ENCODE measurements around the gene FLNA. TPM values are rescaled to one million over a fixed set of nuclear protein-coding genes. Genes with fewer than 3 reads are reported as not detected.
"Not testable (repeated sequence)": the region's sequence is repeated elsewhere in the genome, so short reads cannot be mapped to it uniquely, and the experiment has no call there.

The FLNA gene
- total RNA-seq, 1 donor: 1,365 TPM

DNA sequence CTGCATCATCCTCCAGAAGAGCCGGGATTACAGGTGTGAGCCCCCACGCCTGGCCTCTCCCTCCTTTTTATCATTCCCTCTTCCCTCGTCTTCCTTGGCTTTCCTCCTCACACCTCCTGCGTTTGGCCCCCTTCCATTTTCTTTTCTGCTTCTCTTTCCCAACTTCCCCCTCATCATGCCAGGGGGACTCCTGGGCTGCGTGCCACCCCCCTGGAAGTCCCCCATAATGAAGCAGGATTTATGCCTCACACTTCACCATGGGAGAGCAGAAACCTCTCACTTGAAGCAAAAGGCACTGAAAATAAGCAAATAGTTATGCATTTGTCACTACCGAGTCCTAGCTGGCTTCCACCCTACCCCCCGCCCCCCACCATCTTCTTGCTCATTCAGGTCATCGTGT is 71.0 kb downstream of the FLNA start:
- H3K4me3 ChIP-seq (ENCODE audit: low read depth, low read length): no peak overlapping the region
- DNase-seq (ENCODE audit: low read depth): no peak
- TF ChIP-seq, protein P1, sequence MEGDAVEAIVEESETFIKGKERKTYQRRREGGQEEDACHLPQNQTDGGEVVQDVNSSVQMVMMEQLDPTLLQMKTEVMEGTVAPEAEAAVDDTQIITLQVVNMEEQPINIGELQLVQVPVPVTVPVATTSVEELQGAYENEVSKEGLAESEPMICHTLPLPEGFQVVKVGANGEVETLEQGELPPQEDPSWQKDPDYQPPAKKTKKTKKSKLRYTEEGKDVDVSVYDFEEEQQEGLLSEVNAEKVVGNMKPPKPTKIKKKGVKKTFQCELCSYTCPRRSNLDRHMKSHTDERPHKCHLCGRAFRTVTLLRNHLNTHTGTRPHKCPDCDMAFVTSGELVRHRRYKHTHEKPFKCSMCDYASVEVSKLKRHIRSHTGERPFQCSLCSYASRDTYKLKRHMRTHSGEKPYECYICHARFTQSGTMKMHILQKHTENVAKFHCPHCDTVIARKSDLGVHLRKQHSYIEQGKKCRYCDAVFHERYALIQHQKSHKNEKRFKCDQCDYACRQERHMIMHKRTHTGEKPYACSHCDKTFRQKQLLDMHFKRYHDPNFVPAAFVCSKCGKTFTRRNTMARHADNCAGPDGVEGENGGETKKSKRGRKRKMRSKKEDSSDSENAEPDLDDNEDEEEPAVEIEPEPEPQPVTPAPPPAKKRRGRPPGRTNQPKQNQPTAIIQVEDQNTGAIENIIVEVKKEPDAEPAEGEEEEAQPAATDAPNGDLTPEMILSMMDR (IDR thresholded peaks at IDR 0.05; ENCODE audit: insufficient read depth, low read length): no peak

DNA sequence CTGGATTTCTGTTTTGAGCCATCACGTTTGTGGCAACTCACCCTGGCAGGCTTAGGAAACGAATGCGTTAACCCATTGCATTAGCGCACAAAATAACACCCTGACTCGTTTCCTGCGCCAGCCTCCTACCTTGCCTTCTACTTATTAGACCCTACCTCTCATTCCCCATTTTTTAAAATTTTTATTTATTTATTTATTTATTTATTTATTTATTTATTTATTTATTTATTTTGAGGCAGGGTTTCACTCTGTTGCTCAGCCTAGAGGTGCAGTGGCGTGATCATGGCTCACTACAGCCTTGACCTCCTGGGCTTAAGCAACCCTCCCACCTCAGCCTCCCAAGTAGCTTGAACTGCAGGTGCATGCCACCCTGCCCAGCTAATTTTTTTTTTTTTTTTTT is 71.4 kb downstream of the FLNA start:
- not testable (repeated sequence) for DNase-seq (ENCODE audit: low read depth)

DNA sequence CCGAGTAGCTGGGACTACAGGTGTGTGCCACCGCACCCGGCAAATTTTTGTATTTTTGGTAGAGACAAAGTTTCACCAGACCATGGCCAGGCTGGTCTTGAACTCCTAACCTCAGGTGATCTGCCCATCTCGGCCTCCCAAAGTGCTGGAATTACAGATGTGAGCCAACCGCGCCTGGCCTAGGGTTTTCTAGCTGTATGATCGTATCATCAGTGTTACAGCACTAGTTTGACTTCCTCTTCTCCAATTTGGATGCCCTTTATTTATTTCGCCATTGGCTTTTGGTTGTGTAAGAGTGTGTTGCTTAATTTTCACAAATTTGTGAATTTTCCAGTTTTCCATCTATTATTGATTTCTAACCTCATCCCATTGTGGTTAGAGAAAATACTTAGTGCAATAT is 73.6 kb downstream of the FLNA start:
- TF ChIP-seq, protein P1 (IDR thresholded peaks at IDR 0.05; ENCODE audit: insufficient read depth, low read length): no peak
- DNase-seq (ENCODE audit: low read depth): no peak
- no peak overlapping the region for H3K4me3 ChIP-seq (ENCODE audit: low read depth, low read length)

More for the DNA sequence above, 71.4 kb downstream of the FLNA start:
- H3K4me3 ChIP-seq (ENCODE audit: low read depth, low read length): not testable (repeated sequence)

Small RNAs within 50 kb of the gene (small RNA-seq; reads per million reads assigned to genes)
- not detected for gene SNORA70

Other genes with a start within 250 kb of the FLNA start
- gene OPN1LW, start 230.4 kb downstream of the FLNA start, total RNA-seq (ENCODE audit: low replicate concordance): not detected in 2 replicates
- not detected in 2 replicates for gene OPN1MW, start 192.0 kb downstream of the FLNA start, total RNA-seq (ENCODE audit: low replicate concordance)
- not detected in 2 replicates for gene OPN1MW2, start 154.9 kb downstream of the FLNA start, total RNA-seq (ENCODE audit: low replicate concordance)
- not detected in 2 replicates for gene OPN1MW3, start 117.1 kb downstream of the FLNA start, total RNA-seq (ENCODE audit: low replicate concordance)
- gene TEX28, start 79.5 kb downstream of the FLNA start, total RNA-seq (ENCODE audit: low replicate concordance): not detected in 2 replicates
- not detected in 2 replicates for gene TKTL1, start 78.8 kb downstream of the FLNA start, total RNA-seq (ENCODE audit: low replicate concordance)
- gene EMD, start 4.7 kb upstream of the FLNA start, total RNA-seq (ENCODE audit: low replicate concordance): 9.6 and 29.9 TPM in 2 replicates
- 1,297 and 3,230 TPM in 2 replicates for gene RPL10, start 23.7 kb upstream of the FLNA start, total RNA-seq (ENCODE audit: low replicate concordance)
- gene DNASE1L1, start 34.6 kb upstream of the FLNA start, total RNA-seq (ENCODE audit: low replicate concordance): 15.8 and 31.0 TPM in 2 replicates
- gene TAFAZZIN, start 36.9 kb upstream of the FLNA start, total RNA-seq (ENCODE audit: low replicate concordance): 18.0 and 30.9 TPM in 2 replicates
- 33.2 and 36.1 TPM in 2 replicates for gene ATP6AP1, start 54.0 kb upstream of the FLNA start, total RNA-seq (ENCODE audit: low replicate concordance)
- gene GDI1, start 62.5 kb upstream of the FLNA start, total RNA-seq (ENCODE audit: low replicate concordance): 53.9 and 115 TPM in 2 replicates
- gene FAM50A, start 69.5 kb upstream of the FLNA start, total RNA-seq (ENCODE audit: low replicate concordance): 39.0 and 99.0 TPM in 2 replicates
- 11.9 and 25.8 TPM in 2 replicates for gene PLXNA3, start 83.6 kb upstream of the FLNA start, total RNA-seq (ENCODE audit: low replicate concordance)
- 19.1 and 31.6 TPM in 2 replicates for gene LAGE3, start 104.6 kb upstream of the FLNA start, total RNA-seq (ENCODE audit: low replicate concordance)
- 10.9 and 35.0 TPM in 2 replicates for gene UBL4A, start 112.0 kb upstream of the FLNA start, total RNA-seq (ENCODE audit: low replicate concordance)
- gene SLC10A3, start 116.0 kb upstream of the FLNA start, total RNA-seq (ENCODE audit: low replicate concordance): 23.9 and 28.6 TPM in 2 replicates
- gene FAM3A, start 141.6 kb upstream of the FLNA start, total RNA-seq (ENCODE audit: low replicate concordance): 16.9 and 20.0 TPM in 2 replicates
- 45.5 and 126 TPM in 2 replicates for gene G6PD, start 172.2 kb upstream of the FLNA start, total RNA-seq (ENCODE audit: low replicate concordance)
- 17.1 and 37.2 TPM in 2 replicates for gene IKBKG, start 173.0 kb upstream of the FLNA start, total RNA-seq (ENCODE audit: low replicate concordance)
- gene CTAG1A, start 210.5 kb upstream of the FLNA start, total RNA-seq (ENCODE audit: low replicate concordance): not detected in 2 replicates
- not detected in 2 replicates for gene CTAG1B, start 244.6 kb upstream of the FLNA start, total RNA-seq (ENCODE audit: low replicate concordance)

All from fibroblast of the aortic adventitia (primary cell).